Activated naive CD8-positive, alpha-beta T cell treated with anti-CD3 and anti-CD28 coated beads, Interleukin-2, amount 50 U/mL, for 24 hours (primary cell): ENCODE results near the gene ARAF.

ENCODE experiments used
- ATAC-seq: fragments of 150-1000 bp; cut with Tn5 transposase; one replicate; pipeline ENCODE4 v1.10.0; 2021
- DNase-seq: peaks from one replicate; pipeline ENCODE4 v3.0.0; 2021
- H3K27ac Mint-ChIP-seq: one replicate; pipeline ENCODE4 v1.8.0; 2021; ENCODE audit warnings: mild to moderate bottlenecking, mixed read lengths
- H3K27me3 Mint-ChIP-seq: one replicate; pipeline ENCODE4 v1.8.0; 2021; ENCODE audit warnings: mixed read lengths
- H3K36me3 Mint-ChIP-seq: one replicate; pipeline ENCODE4 v1.8.0; 2021; ENCODE audit warnings: low read depth, mixed read lengths
- H3K4me1 Mint-ChIP-seq: one replicate; pipeline ENCODE4 v1.8.0; 2021; ENCODE audit warnings: mixed read lengths
- H3K4me3 Mint-ChIP-seq: one replicate; pipeline ENCODE4 v1.8.0; 2021; ENCODE audit warnings: mild to moderate bottlenecking, moderate library complexity, mixed read lengths
- H3K9me3 Mint-ChIP-seq: one replicate; pipeline ENCODE4 v1.8.0; 2021; ENCODE audit warnings: mixed read lengths

The ARAF gene

DNA sequence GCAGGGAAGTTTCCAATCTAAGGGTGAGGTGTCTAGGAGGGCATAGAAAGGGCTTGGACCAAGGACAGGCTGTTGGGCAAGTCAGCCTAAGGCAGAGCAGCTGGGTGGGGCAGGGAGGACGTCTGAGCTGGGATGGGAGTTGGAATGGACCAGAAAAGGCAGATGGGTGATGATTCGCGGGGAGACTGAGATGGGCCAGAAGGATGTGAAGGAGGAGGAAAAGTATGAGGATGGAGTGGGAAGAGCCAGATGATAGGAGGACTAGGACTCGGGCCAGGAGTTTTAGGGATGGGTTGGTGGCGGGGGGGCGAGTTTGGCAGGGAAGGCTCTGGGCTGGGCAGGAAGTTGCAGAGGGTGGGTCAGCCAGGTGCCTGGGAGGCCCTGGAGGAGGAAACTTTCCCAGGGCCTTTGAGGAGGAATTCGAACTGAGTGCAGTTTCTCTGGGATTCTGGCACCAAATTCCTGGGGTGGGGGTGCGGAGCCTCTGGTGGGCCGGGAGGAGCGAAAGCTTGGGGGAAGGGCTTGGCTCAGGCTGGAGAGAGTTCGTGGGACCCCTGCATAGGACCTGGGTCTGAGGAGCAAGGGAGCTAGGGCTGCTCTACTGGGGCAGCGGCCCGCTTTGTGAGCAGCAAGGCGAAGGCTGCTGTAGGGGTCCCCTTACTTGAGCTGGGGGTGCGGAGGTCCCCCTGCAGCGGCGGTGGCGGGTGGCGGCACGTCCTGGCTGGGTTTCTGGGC is 12.5 kb downstream of the ARAF start:
- peak overlapping the region; percentile 36 for H3K4me3 Mint-ChIP-seq
- peaks cover 10% of the 10 kb centered on the region for H3K4me1 Mint-ChIP-seq
- H3K9me3 Mint-ChIP-seq: no peaks in the 10 kb centered on the region
- H3K36me3 Mint-ChIP-seq: peaks cover 16% of the 10 kb centered on the region
- DNase-seq: no peak
- peaks cover 8% of the 10 kb centered on the region for H3K27me3 Mint-ChIP-seq
- no peak for ATAC-seq
- H3K27ac Mint-ChIP-seq: peak overlapping the region; percentile 42

DNA sequence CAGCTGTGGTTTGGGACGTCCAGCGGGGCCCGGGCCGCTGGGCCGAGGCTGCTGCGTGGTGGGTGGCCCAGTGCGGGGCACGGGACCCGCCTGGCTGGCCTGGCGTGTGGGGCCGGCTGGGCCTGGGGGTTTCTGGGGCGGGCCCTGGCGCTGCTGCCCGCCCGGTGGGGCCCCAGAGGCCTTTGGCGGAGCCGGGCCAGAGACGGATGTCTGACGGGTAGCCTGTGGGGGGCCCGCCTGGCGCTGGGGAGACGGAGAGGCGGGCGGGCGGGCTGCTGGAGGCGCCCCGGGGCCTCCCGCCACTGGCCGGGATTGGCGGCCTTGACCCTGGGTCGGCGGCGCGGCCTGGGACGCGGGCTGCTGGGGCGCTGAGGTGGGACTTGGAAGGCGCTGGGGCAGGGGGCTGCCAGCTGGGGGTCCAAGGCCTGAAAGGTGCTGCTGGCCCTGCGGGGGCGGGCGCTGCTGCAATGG is 13.1 kb downstream of the ARAF start:
- Mint-ChIP-seq H3K36me3 (peaks cover 16% of the 10 kb centered on the region), H3K4me3 (no peak overlapping the region), H3K27ac (no peak overlapping the region), H3K27me3 (peaks cover 8% of the 10 kb centered on the region), H3K4me1 (peaks cover 13% of the 10 kb centered on the region), H3K9me3 (no peaks in the 10 kb centered on the region)
- ATAC-seq: no peak
- no peak for DNase-seq

DNA sequence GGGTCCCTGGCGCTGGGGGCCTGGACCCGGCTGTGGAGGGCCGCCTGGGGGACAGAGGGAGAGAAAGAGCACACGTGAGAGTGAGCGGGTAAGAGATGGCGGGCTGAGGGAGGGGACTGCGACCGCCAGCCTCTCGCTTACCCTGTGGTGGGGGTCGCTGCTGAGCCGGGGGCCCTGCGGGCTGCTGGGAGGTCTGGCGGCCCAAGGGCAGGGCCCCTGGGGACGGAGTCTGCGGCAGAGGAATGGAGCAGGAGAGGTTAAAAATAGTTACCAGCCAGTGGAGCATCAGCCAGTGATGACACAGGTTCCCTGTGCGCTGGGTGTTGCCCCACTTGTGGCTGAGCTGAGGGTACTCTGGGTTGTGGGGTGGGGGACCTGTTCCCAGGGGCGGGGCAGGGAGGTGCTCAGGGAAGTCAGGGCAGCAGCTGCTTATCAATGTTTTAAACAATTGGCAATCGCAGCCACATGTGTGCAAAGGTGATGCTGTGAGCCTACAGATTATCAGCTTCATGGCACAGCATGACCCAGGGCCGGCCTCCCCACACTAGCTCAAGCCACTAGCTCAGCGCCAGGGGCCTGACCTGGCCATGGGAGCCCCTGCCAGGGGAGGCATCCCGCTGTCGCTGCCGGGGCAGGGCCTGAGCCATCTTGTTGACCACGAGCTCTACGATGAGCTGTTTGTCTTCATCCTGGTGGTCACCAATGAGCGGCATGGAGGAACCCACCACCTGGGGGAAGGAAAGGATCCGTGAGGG is 13.7 kb downstream of the ARAF start:
- Mint-ChIP-seq H3K36me3 (peaks cover 16% of the 10 kb centered on the region), H3K9me3 (no peaks in the 10 kb centered on the region), H3K4me1 (peaks cover 16% of the 10 kb centered on the region), H3K27ac (no peak overlapping the region), H3K4me3 (no peak overlapping the region), H3K27me3 (peaks cover 8% of the 10 kb centered on the region)
- no peak for DNase-seq
- ATAC-seq: no peak

DNA sequence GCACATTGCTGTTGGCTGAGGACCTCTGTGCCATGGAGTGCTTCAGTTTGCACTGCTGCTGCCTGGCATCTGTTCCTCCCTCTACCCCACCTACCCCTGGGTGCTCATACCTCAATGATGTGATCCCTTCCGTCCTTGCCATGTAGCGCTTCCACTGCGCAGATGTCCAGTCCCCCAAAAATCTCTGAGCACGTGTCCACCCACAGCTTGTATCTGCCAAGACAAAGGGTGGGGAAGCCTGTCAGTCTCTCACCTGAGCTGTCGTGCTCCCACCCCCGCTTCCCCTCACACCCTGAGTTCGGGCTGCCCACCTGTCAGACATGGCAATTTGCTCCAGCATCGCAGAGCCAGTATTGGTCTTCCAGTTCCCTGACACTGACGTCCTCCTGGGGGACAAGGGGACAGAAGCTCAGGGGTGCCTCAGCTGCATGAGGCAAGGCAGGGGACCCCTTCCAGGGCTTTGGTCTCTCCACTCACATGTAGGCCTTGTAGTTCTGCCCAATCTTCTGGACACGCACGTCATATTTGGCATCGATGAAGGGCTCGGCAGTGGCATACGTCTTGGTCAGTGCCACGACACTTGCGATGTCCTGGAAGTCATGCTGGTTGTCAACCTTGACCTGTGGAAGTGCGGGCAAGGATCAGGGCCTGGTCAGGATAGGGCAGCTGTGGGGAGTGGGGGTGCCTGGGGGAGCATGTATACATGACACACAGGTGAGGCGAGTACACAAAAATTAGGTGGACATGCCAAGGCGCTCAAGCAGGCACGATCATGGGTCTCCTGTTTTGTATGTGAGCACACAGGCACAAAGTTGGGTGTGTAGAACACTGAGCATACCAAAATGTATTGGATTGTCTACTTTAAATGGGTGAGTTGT is 15.3 kb downstream of the ARAF start:
- Mint-ChIP-seq H3K36me3 (peaks cover 9% of the 10 kb centered on the region), H3K4me3 (no peak overlapping the region), H3K4me1 (peaks cover 23% of the 10 kb centered on the region), H3K9me3 (no peaks in the 10 kb centered on the region), H3K27me3 (peaks cover 8% of the 10 kb centered on the region), H3K27ac (no peak overlapping the region)
- DNase-seq: no peak
- no peak for ATAC-seq

DNA sequence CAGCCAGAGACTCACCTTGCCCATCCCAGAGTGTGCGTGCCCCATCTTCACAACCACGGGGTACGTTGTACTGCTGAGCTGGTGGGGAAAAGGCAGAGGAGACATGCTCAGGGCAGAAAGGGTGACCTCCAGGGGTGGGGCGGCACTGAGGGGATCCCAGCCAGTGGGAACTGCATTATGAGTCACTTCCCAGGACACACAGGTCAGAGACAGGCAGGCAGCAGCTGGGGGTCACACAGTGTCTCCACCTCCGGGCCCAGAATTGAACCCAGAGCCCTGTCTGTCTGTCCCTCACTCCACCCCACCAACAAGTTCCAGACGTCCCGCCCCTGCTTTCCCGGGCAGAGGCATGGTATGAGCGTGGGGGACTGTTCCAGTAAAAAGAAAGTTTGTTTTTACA is 16.4 kb downstream of the ARAF start:
- Mint-ChIP-seq H3K27me3 (peaks cover 10% of the 10 kb centered on the region), H3K4me1 (peaks cover 32% of the 10 kb centered on the region), H3K4me3 (no peak overlapping the region), H3K9me3 (no peaks in the 10 kb centered on the region), H3K36me3 (no peaks in the 10 kb centered on the region), H3K27ac (no peak overlapping the region)
- DNase-seq (no peak), ATAC-seq (no peak)

DNA sequence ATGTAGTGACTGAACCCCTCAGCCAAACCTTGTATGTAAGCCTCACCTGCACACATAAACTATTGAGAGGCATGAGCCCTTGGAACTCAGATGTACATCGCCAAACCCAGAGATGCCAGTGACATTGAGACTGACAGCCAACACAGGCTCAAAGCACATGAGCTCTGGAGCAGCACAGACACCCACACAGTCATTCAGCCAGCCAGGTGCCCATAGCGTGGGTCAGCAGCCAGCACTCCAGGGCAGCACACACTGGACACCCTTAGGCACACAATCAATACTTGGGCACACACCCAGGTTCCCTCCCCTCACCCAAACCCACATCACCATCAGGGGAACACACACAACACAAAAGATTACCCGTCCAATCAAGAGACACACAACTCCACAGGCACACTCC is 16.9 kb downstream of the ARAF start:
- Mint-ChIP-seq H3K4me1 (peaks cover 33% of the 10 kb centered on the region), H3K9me3 (no peaks in the 10 kb centered on the region), H3K27ac (no peak overlapping the region), H3K27me3 (peaks cover 10% of the 10 kb centered on the region), H3K36me3 (no peaks in the 10 kb centered on the region), H3K4me3 (no peak overlapping the region)
- DNase-seq: no peak
- ATAC-seq: no peak

DNA sequence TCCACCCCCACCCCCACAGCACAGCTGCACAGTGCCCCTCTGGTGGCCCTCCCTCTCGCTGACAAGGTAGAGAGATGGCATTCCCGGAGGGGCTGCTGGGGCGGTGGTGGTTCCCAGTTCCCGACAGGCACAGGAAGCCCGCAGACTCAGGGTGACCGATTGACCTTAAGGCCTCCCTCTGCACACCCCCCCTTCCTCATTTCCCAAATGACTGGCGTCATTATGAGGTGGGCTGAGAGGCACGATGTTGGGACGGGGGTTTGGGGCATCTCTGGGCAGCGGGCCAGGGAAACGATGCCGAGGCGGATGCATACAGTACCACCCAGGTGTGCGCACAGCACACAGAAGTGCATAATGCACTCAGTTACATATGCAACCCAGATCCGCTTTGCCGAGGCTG is 17.7 kb downstream of the ARAF start:
- H3K27ac Mint-ChIP-seq: no peak overlapping the region
- no peak for ATAC-seq
- no peaks in the 10 kb centered on the region for H3K36me3 Mint-ChIP-seq
- no peak overlapping the region for H3K4me3 Mint-ChIP-seq
- H3K4me1 Mint-ChIP-seq: peaks cover 35% of the 10 kb centered on the region
- no peaks in the 10 kb centered on the region for H3K9me3 Mint-ChIP-seq
- no peak for DNase-seq
- H3K27me3 Mint-ChIP-seq: peaks cover 7% of the 10 kb centered on the region

DNA sequence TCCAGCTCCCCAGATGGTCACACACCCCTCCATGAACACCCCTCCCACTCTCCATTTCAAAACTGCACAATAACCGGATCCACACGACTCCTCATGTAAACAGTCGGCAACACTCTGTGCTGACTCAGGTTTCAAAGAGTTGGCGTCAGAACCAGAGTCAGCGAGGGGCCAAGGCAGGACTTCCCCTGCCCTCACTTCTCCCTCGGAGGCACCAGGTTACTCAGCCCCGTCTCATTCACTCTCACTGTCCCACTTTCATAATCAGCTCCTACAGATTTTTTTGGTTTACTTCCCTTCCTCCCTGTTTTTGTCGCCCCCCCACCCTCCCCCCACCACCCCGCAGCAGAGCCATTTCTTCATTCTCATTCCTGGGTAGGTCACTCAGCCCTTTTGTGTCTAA is 18.5 kb downstream of the ARAF start:
- ATAC-seq (peak; percentile 62), DNase-seq (peak; percentile 38)
- Mint-ChIP-seq H3K4me3 (no peak overlapping the region), H3K27ac (no peak overlapping the region), H3K36me3 (no peaks in the 10 kb centered on the region), H3K9me3 (no peaks in the 10 kb centered on the region), H3K27me3 (peaks cover 7% of the 10 kb centered on the region), H3K4me1 (peaks cover 43% of the 10 kb centered on the region)

DNA sequence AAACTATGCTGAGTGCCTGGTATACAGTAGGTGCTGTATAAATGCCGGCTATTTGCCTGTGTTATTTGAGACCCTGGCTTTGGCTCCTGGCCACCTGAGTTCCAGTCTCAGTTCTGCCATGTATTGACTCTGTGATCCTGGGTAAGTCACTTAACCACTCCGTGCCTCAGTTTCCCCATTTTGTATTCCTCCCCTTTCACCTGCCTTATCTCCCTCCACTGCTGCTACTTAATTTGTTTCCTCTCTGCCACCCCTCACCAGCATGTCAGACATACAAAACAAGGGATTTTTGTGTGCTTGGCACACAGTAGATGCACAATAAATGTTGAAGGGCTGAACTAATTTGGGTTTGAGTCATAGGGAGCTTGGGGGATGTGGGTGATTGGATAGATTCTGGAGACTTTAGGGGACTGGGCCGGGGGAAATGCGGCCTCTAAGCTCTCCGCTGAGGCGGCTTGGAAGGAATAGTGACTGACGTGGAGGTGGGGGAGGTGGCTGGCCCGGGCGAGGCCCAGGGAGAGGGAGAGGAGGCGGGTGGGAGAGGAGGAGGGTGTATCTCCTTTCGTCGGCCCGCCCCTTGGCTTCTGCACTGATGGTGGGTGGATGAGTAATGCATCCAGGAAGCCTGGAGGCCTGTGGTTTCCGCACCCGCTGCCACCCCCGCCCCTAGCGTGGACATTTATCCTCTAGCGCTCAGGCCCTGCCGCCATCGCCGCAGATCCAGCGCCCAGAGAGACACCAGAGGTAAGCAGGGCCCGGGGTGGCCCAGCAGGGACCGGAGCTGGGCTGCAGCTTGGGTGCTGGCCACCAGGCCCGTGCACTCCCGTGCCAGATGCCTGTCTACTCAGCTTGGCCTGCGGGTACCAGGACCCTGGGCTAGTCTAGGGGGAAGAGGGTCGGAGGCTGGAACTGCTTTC is 21.0 kb downstream of the ARAF start, which contains the start of gene TIMP1:
TSS of gene TIMP1 (plus strand) at position 706 of the 917 bp plus-strand sequence. CDS start 980 bp downstream, outside the sequence.
- Mint-ChIP-seq H3K36me3 (no peaks in the 10 kb centered on the region), H3K4me3 (peak within 1 kb of the TSS; percentile 74), H3K27me3 (peaks cover 4% of the 10 kb centered on the region), H3K9me3 (no peaks in the 10 kb centered on the region), H3K4me1 (peaks cover 48% of the 10 kb centered on the region), H3K27ac (peak within 1 kb of the TSS; percentile 60)
- peak; percentile 78 for DNase-seq
- peak; percentile 90 for ATAC-seq

DNA sequence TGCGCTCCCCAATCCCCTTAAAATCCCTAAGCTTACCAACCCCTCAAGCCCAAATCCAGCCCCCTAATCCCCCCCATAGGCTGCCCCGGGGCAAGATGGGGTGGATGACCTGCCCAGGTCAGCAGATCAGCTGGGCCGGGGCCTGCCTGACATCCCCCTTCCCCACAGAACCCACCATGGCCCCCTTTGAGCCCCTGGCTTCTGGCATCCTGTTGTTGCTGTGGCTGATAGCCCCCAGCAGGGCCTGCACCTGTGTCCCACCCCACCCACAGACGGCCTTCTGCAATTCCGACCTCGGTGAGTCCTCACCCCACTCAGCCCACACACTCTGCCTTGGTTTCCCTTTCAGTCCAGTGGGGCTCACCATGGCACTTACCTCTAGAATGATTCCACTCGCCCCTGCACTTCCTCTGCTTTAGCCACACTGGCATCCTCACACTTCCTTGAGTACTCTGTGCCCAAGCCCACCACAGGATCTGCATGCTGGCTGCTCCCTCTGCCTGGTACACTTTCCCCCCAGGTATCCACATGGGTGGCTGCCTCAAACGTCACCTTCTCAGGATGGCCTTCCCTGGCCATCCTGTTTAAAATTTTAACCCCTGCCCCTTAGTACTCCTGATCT is 22.3 kb downstream of the ARAF start:
- H3K27ac Mint-ChIP-seq: peak overlapping the region; percentile 53
- H3K27me3 Mint-ChIP-seq: peaks cover 2% of the 10 kb centered on the region
- peak overlapping the region; percentile 46 for H3K4me3 Mint-ChIP-seq

DNA sequence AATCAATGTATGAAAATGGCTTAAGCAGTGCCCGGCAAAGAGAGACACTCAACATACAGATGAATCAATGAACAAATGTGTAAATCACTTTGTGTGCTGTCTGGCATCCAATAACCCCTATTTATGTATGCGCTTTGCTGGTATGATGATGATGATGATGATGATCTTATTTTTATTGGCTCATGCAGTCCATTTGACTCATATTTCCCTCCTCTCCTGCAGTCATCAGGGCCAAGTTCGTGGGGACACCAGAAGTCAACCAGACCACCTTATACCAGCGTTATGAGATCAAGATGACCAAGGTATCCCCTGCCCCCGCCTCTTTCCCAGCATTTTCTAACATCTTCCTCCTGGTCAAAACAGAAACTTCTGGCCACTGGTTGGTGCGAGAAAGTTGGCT is 23.7 kb downstream of the ARAF start:
- H3K4me1 Mint-ChIP-seq: peaks cover 37% of the 10 kb centered on the region
- peak; percentile 12 for ATAC-seq

More for the DNA sequence above, 22.3 kb downstream of the ARAF start:
- H3K36me3 Mint-ChIP-seq: no peaks in the 10 kb centered on the region
- no peaks in the 10 kb centered on the region for H3K9me3 Mint-ChIP-seq
- H3K4me1 Mint-ChIP-seq: peaks cover 44% of the 10 kb centered on the region
- ATAC-seq (no peak), DNase-seq (no peak)

DNA sequence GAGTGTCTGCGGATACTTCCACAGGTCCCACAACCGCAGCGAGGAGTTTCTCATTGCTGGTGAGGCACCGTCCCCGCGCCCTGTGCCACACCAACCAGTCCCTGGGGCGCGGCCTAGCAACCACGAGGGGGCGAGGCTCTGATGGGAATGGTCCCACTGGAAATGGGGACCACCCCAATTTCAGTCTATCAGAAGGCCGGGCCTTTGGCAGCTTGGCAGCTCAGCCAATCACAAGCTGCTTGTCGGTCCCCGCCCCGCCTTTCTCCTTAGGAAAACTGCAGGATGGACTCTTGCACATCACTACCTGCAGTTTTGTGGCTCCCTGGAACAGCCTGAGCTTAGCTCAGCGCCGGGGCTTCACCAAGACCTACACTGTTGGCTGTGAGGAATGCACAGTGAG is 24.3 kb downstream of the ARAF start:
- Mint-ChIP-seq H3K4me1 (peaks cover 35% of the 10 kb centered on the region), H3K27me3 (peaks cover 2% of the 10 kb centered on the region), H3K36me3 (no peaks in the 10 kb centered on the region), H3K9me3 (no peaks in the 10 kb centered on the region), H3K27ac (no peak overlapping the region), H3K4me3 (no peak overlapping the region)
- no peak for ATAC-seq
- DNase-seq: no peak

More for the DNA sequence above, 23.7 kb downstream of the ARAF start:
- H3K9me3 Mint-ChIP-seq: no peaks in the 10 kb centered on the region
- H3K4me3 Mint-ChIP-seq: no peak overlapping the region
- no peak for DNase-seq
- no peaks in the 10 kb centered on the region for H3K36me3 Mint-ChIP-seq
- H3K27me3 Mint-ChIP-seq: peaks cover 2% of the 10 kb centered on the region
- H3K27ac Mint-ChIP-seq: no peak overlapping the region

DNA sequence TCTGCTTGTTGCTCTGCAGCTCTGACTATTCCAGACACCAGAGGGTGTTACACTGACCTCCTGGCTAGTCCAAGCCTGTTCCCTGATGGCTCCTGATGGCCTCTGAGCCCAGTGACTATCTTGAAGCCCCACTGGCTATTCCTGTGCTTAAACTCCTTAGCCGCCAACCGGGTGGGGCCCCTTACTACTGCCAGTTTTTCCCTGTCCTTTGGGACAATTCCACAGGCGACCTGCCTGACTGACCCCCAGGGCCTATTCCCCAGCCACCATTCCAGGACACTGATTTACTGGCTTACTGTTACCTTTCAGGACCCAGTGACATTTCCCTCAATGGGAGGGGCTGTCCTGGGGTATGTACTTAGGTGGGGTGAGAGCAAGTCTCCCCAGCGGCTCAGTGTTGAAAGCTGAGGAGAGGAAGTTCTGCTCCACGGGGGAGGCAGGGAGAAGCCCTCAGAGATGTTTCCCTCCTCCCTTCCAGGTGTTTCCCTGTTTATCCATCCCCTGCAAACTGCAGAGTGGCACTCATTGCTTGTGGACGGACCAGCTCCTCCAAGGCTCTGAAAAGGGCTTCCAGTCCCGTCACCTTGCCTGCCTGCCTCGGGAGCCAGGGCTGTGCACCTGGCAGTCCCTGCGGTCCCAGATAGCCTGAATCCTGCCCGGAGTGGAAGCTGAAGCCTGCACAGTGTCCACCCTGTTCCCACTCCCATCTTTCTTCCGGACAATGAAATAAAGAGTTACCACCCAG is 25.2 kb downstream of the ARAF start:
- Mint-ChIP-seq H3K36me3 (no peaks in the 10 kb centered on the region), H3K27ac (no peak overlapping the region), H3K4me1 (peaks cover 30% of the 10 kb centered on the region), H3K27me3 (peaks cover 2% of the 10 kb centered on the region), H3K9me3 (no peaks in the 10 kb centered on the region), H3K4me3 (no peak overlapping the region)
- DNase-seq: no peak
- no peak for ATAC-seq
